B cell (primary cell): ENCODE data around the gene DIS3L2. TPM values are rescaled to one million over a fixed set of nuclear protein-coding genes. Genes with fewer than 3 reads are reported as not detected.

Experiments
- ATAC-seq: fragments of 200-7000 bp; cut with Tn5 transposase; one replicate; pipeline ENCODE4 v1.10.0; 2021; ENCODE audit warnings: low read depth, mild to moderate bottlenecking, moderate number of reproducible peaks, moderate library complexity
- CTCF ChIA-PET: fragments of 350-600 bp; sonication (Branson Sonifier 250); formaldehyde crosslinking; loops from one replicate; lab custom pipeline; 2021; ENCODE audit warnings: antibody characterized with exemption, inconsistent platforms; lab: Charles Lee
- POLR2A ChIA-PET: fragments of 350-600 bp; sonication (Branson Sonifier 250); formaldehyde crosslinking; loops from one replicate; lab custom pipeline; 2021; ENCODE audit warnings: antibody characterized with exemption; lab: Charles Lee
- DNase-seq: peaks from one replicate; pipeline ENCODE4 v3.0.0; 2013
- H2AFZ ChIP-seq: 2 replicates; pipeline ENCODE4 v1.6.1; 2012; ENCODE audit warnings: mild to moderate bottlenecking, low read depth, low read length; ENCODE audit not compliant: insufficient read depth, poor library complexity, severe bottlenecking
- H3K27ac ChIP-seq, 2 donors: 1 replicate in 1 of 2; 2 replicates in 1 of 2; pipeline ENCODE4 v1.5.1; 2012 to 2013; ENCODE audit warnings: low read length in 2 of 2, mild to moderate bottlenecking in 2 of 2, moderate library complexity in 1 of 2
- H3K27me3 ChIP-seq, 4 experiments: fragments of 200-600 bp in 1 of 4; sonication (generic) in 1 of 4; replicated peaks in 1 of 4; 1 replicate in 2 of 4; 2 replicates in 2 of 4; pipeline versions ENCODE4 v1.6.1 to v1.7.0; 2013 to 2016; ENCODE audit warnings: low read length in 3 of 4, mild to moderate bottlenecking in 2 of 4, mixed read lengths in 1 of 4, moderate library complexity in 1 of 4; ENCODE audit not compliant: insufficient read depth in 4 of 4, control insufficient read depth in 3 of 4; ENCODE audit errors: control extremely low read depth in 1 of 4
- H3K36me3 ChIP-seq, 2 experiments: replicated peaks in 1 of 2; 1 replicate in 1 of 2; 2 replicates in 1 of 2; pipeline versions ENCODE4 v1.6.1 to v1.7.1; 2013; ENCODE audit warnings: low read length in 1 of 2; ENCODE audit not compliant: insufficient read depth in 2 of 2, control insufficient read depth in 1 of 2; ENCODE audit errors: control extremely low read depth in 1 of 2, extremely low read depth in 1 of 2
- H3K4me1 ChIP-seq, 2 donors: fragments of 200-600 bp in 1 of 2; sonication (generic) in 1 of 2; 1 replicate in 1 of 2; 2 replicates in 1 of 2; pipeline versions ENCODE4 v1.5.1 to v1.6.1; 2013 to 2017; ENCODE audit warnings: low read length in 2 of 2; ENCODE audit not compliant: control insufficient read depth in 2 of 2, insufficient read depth in 2 of 2
- H3K4me2 ChIP-seq: replicated peaks from 2 replicates; pipeline ENCODE3; 2012; ENCODE audit warnings: mild to moderate bottlenecking, low read depth, low read length; ENCODE audit not compliant: poor library complexity, severe bottlenecking
- H3K4me3 ChIP-seq, 5 experiments: fragments of 200-600 bp in 1 of 5; sonication (generic) in 1 of 5; 1 replicate in 3 of 5; 2 replicates in 2 of 5; pipeline versions ENCODE4 v1.5.1 to v1.7.0; 2011 to 2016; ENCODE audit warnings: low read length in 4 of 5, mild to moderate bottlenecking in 4 of 5, low read depth in 2 of 5, control low read depth in 1 of 5, moderate library complexity in 1 of 5; ENCODE audit not compliant: insufficient read depth in 1 of 5; ENCODE audit errors: control extremely low read depth in 1 of 5, extremely low read depth in 1 of 5
- H3K79me2 ChIP-seq: fragments of 200-600 bp; sonication (generic); one replicate; pipeline ENCODE4 v1.6.0; 2016; ENCODE audit warnings: low read length; ENCODE audit not compliant: control insufficient read depth, insufficient read depth
- H3K9ac ChIP-seq: fragments of 200-600 bp; sonication (generic); 2 replicates; pipeline ENCODE4 v1.6.1; 2017; ENCODE audit warnings: mild to moderate bottlenecking, low read length, moderate library complexity
- H3K9me3 ChIP-seq, 3 donors: one replicate each; pipeline versions ENCODE4 v1.6.1 to v1.7.1; 2013; ENCODE audit warnings: low read length in 2 of 3; ENCODE audit not compliant: control insufficient read depth in 2 of 3, insufficient read depth in 1 of 3; ENCODE audit errors: control extremely low read depth in 1 of 3
- H4K20me1 ChIP-seq: 2 replicates; pipeline ENCODE4 v1.6.0; 2012; ENCODE audit warnings: mild to moderate bottlenecking, low read length; ENCODE audit not compliant: insufficient read depth, control insufficient read depth, poor library complexity, severe bottlenecking
- H3K27ac Mint-ChIP-seq: one replicate; pipeline ENCODE4 v1.8.0; 2021; ENCODE audit warnings: mixed read lengths
- H3K27me3 Mint-ChIP-seq: one replicate; pipeline ENCODE4 v1.8.0; 2021; ENCODE audit warnings: mixed read lengths
- H3K4me1 Mint-ChIP-seq: one replicate; pipeline ENCODE4 v1.8.0; 2021; ENCODE audit warnings: mixed read lengths
- H3K4me3 Mint-ChIP-seq: one replicate; pipeline ENCODE4 v1.8.0; 2021; ENCODE audit warnings: mixed read lengths
- H3K9me3 Mint-ChIP-seq: one replicate; pipeline ENCODE4 v1.8.0; 2022; ENCODE audit warnings: mixed read lengths; ENCODE audit not compliant: insufficient read depth
- EZH2 ChIP-seq: IDR thresholded peaks from 2 replicates; pipeline ENCODE4 v1.6.1; 2012; ENCODE audit warnings: borderline replicate concordance, low read depth, mild to moderate bottlenecking, moderate library complexity, low read length; ENCODE audit not compliant: insufficient read depth, poor library complexity, severe bottlenecking
- WGBS: methylation state at CpG from one replicate; pipeline ENCODE4 v1.1.5; 2013; ENCODE audit warnings: missing lambda C conversion rate; ENCODE audit not compliant: insufficient coverage; 5-methylcytosine and 5-hydroxymethylcytosine counted together
- intact Hi-C: fragments of 100-400 bp; cut with micrococcal nuclease; formaldehyde crosslinking; loops from one replicate; pipeline ENCODE4 v1.10.0; 2022
- polyA plus RNA-seq: library from polyadenylated mRNA; depleted of rRNA; stranded (reverse); fragments of >200 nt; gene quantifications from 2 replicates; pipeline ENCODE4 v1.2.3, GENCODE V29; 2012
- total RNA-seq, 2 donors: library from RNA; stranded (reverse); fragments of 120-200 nt in 1 of 2; gene quantifications; 1 replicate in 1 of 2; 2 replicates in 1 of 2; pipeline versions ENCODE4 v1.2.3 to v1.2.4, GENCODE V29; 2013 to 2022
- TF ChIP-seq, protein P1 (sequence below): fragments of 200-600 bp; IDR thresholded peaks from one replicate; pipeline ENCODE4 v1.8.0; 2022; ENCODE audit warnings: antibody characterized with exemption, mild to moderate bottlenecking

The DIS3L2 gene
- total and polyA plus RNA-seq, 2 donors (not counting 1 experiment from before 2014, with no cell fraction given), result 34.5 to 70.1 TPM

DNA sequence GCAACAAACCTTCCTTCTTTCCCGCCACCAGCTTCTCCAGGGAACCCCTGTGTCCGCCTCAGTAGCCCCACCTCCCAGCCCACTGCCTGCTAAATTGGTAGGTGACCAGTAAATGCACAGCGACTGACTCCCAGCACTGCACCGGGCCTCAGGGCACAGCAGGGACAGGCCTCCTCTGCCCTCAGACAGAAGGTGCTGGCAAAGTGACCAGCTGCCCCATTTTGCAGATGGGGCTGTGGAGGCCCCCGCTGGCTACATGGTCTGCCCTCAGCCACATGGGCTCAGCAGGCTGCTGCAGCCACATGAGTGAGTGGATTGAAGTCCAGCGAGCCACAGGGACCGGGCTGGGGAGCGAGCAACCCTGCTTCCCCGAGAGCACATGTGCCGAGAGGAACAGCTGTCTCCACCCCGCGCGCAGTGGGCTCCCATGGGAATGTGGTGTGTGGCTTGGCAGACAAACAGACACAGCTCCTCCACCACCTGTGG is 27.6 kb upstream of the DIS3L2 start:
- Histone ChIP-seq H3K9me3 (no peaks in the 10 kb centered on the region), H3K4me1 (peaks cover 0 to 13% of the 10 kb centered on the region in 2 donors), H3K4me2 (no peak overlapping the region), H2AFZ (no peak overlapping the region), H3K27ac (no peak overlapping the region), H3K36me3 (no peaks in the 10 kb centered on the region), H3K4me3 (no peak overlapping the region), H3K9ac (no peak overlapping the region), H3K27me3 (peaks cover 0 to 15% (median 2%) of the 10 kb centered on the region in 4 experiments), H4K20me1 (no peaks in the 10 kb centered on the region), H3K79me2 (no peaks in the 10 kb centered on the region)
- CTCF ChIA-PET, result interaction anchor here (0.6 to 1.7 kb wide), 3 partner anchors 9 to 33 kb away, joined by 3 to 7 read pairs (median 5); no protein-coding TSS in a partner anchor
- Mint-ChIP-seq H3K9me3 (no peaks in the 10 kb centered on the region), H3K4me3 (no peak overlapping the region), H3K27me3 (peaks cover 31% of the 10 kb centered on the region), H3K4me1 (peaks cover 11% of the 10 kb centered on the region), H3K27ac (no peak overlapping the region)
- DNase-seq (no peak), ATAC-seq (peak; percentile 51)
- intact Hi-C loops, result no loop called here
- WGBS, result 31% methylated on average over 11 of the region's 13 CpGs
- POLR2A ChIA-PET, result no interaction called here
- TF ChIP-seq EZH2, result no peak
- TF ChIP-seq, protein P1, sequence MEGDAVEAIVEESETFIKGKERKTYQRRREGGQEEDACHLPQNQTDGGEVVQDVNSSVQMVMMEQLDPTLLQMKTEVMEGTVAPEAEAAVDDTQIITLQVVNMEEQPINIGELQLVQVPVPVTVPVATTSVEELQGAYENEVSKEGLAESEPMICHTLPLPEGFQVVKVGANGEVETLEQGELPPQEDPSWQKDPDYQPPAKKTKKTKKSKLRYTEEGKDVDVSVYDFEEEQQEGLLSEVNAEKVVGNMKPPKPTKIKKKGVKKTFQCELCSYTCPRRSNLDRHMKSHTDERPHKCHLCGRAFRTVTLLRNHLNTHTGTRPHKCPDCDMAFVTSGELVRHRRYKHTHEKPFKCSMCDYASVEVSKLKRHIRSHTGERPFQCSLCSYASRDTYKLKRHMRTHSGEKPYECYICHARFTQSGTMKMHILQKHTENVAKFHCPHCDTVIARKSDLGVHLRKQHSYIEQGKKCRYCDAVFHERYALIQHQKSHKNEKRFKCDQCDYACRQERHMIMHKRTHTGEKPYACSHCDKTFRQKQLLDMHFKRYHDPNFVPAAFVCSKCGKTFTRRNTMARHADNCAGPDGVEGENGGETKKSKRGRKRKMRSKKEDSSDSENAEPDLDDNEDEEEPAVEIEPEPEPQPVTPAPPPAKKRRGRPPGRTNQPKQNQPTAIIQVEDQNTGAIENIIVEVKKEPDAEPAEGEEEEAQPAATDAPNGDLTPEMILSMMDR, result no peak

DNA sequence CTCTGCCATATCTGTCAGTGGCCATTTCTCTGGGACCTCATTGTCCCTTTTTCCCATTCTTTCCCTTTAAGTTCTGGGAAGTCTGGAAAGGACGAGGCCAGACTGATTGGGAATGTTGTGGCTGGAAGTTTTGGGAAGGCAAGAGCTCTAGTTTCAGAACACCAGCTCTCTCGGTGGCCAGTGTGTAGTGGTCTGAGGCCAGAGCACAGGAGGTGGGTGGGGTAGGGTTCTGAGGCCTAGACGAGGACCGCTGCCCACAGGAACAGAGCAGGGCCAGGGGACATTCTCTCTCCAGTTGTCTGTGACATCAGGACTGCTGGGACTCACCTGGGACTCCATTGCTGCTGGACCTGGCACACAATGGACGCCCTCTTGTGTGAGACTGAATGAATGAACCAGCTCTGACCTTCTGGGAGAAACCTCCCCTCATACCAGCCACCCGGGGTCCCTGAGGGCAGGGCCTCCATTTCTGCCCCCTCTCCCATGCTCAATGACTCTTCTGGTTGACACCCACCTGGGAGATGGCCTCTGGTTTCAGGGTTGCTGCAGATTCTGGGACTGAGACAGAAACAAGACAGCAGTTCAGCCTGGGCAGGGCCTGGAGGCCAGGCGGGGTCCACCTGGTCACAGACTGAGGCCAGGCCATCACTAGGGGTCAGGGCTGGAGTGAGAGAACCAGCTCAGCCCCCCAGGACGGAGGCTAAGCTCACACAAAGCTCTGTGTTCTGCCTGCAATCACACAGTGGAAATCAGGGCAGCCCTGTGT is 26.9 kb upstream of the DIS3L2 start:
- no peak overlapping the region for H3K9ac ChIP-seq
- TF ChIP-seq, protein P1, result no peak
- peaks cover 29% of the 10 kb centered on the region for H3K27me3 Mint-ChIP-seq
- H3K79me2 ChIP-seq, result no peaks in the 10 kb centered on the region
- H3K9me3 Mint-ChIP-seq, result no peaks in the 10 kb centered on the region
- no peaks in the 10 kb centered on the region for H3K9me3 ChIP-seq
- H3K27ac ChIP-seq, result no peak overlapping the region
- peaks cover 11% of the 10 kb centered on the region for H3K4me1 Mint-ChIP-seq
- 77% methylated on average over 8 of the region's 8 CpGs for WGBS
- no peak overlapping the region for H3K27ac Mint-ChIP-seq
- H3K4me1 ChIP-seq, result peaks cover 0 to 13% of the 10 kb centered on the region in 2 donors
- no peaks in the 10 kb centered on the region for H3K36me3 ChIP-seq
- no peaks in the 10 kb centered on the region for H4K20me1 ChIP-seq
- H3K4me3 Mint-ChIP-seq, result no peak overlapping the region
- no peak overlapping the region for H3K4me3 ChIP-seq
- DNase-seq (no peak), ATAC-seq (no peak)
- CTCF ChIA-PET, result interaction anchor here (0.6 to 1.7 kb wide), 3 partner anchors 9 to 34 kb away, joined by 3 to 7 read pairs (median 5); no protein-coding TSS in a partner anchor
- intact Hi-C loops, result no loop called here
- H3K27me3 ChIP-seq, result peaks cover 0 to 14% (median 2%) of the 10 kb centered on the region in 4 experiments
- H3K4me2 ChIP-seq, result no peak overlapping the region
- no peak overlapping the region for H2AFZ ChIP-seq
- POLR2A ChIA-PET, result no interaction called here
